Forelimb muscle (tissue), 1 donor: ENCODE results near the gene RLBP1. TPM values are rescaled to one million over a fixed set of nuclear protein-coding genes. Genes with fewer than 3 reads are reported as not detected.

Source experiments
- DNase-seq: peaks from one replicate; pipeline ENCODE4 v3.0.0-alpha.2; 2013; ENCODE audit warnings: low read depth
- polyA plus RNA-seq: library from polyadenylated mRNA; unstranded; fragments of 120-200 nt; gene quantifications from one replicate; pipeline ENCODE4 v1.2.1, GENCODE V29; 2013; ENCODE audit not compliant: insufficient read length

The RLBP1 gene
- polyA plus RNA-seq, 1 donor: 0.28 TPM

DNA sequence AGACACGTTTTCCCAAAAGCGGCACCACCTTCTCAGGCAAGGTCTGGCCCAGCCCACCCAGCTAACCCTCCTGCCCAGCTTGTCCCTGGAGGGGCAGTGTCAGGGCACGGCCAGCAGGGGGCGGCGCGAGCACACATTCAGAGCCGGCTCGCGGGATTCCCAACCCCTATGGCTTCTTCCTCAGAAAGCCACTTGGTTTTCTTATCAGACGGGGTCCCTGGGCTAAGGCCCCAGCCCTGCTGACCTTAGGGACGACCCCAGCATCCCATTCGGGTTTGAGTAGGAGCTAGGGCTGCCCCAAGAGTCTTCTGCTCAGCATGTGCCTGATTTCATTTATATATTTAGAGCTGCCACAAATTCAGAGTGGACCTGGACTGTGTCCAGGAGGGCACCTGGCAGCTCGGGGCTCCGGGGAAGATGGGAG lies 14.5 kb downstream of the RLBP1 start:
- DNase-seq: no peak

- no peak for DNase-seq
These were observed 15.3 kb downstream of the RLBP1 start for GRCh38 chr15:89205991-89206585.

GRCh38 chr15:89203705-89204273 lies 17.6 kb downstream of the RLBP1 start:
- no peak for DNase-seq

GRCh38 chr15:89201465-89202005 lies 19.8 kb downstream of the RLBP1 start:
- no peak for DNase-seq

GRCh38 chr15:89200182-89200581 lies 21.2 kb downstream of the RLBP1 start:
- DNase-seq: no peak

DNA sequence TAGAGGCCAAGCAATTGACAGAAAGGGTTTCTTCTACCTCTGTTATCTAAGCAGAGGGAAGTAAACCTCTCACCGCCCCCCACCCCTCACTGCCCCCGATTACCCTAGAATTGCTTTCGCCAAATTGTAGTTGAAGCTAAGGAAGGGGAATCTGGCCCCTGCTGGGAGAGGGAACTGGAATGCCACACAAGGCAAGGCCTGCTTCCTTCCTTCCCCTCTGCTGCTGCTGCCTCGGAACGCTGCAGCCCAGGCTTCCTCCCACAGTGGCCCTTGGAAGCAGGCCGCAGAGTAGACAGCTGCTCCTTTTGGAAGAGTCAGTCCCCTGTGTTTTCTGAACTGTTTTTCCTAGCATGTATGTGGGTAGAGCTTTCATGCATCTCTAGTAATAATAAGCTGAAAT lies 21.6 kb downstream of the RLBP1 start:
- no peak for DNase-seq

GRCh38 chr15:89198934-89199333 lies 22.4 kb downstream of the RLBP1 start:
- no peak for DNase-seq

DNA sequence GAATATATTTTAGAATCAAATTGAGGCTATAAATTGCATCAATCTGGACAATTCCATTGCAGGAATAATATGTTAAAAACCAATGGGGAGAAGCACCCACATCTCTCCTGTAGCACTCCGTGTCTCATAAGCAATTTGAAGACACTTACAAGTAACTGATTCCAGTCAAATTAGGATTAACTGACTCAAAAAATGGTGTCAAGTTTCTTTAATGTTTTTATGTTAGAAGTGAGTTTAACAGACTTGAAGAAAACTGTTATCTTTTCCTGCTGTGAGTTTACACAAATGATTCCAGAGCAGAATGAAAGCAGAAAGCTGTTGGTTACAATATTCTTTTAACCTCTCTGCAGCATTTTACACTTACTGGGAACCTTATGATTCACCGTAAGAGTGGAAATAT lies 23.2 kb downstream of the RLBP1 start:
- no peak for DNase-seq

DNA sequence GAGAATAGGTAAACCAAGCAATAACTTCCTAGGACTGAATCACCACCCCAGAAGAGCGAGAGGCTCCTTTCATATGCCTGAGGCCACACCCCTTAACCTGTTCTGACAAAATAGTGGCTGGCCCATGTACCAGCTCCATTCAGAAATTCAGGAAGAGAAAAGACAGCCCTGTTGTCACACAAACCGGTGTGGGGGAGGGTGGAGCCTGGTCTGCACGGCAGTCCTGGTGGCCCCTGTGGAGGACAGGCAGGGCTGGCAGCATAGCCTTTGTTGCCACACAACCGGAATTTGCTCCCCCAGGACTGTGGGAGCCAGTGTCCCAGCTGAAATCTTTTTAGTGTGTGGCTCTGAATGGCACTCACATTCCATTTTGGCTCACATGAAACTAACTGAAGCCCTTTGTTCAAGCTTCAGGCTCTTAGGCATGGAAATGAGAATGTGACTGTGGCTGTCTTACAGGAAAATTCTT lies 23.8 kb downstream of the RLBP1 start:
- no peak for DNase-seq

DNA sequence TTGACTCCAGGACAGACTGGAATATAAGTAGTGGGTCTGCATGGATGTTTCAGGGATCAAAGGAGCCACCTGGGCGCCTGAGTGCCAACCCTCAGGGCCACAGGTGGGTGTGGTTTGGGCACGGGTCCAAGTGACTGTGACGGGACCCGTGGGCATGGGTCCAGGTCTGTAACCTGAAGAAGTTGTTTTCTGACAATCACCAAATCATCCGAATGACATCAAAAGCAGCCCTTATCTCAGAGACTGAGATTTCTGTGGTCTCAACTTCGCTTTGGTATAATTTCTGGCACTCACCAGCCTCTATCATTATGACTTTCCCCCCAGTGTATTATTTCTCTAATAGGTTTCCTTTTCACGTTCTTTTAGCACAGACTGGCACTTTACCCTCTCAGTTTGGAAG lies 24.4 kb downstream of the RLBP1 start:
- no peak for DNase-seq

GRCh38 chr15:89196241-89196640 lies 25.1 kb downstream of the RLBP1 start:
- no peak for DNase-seq

DNA sequence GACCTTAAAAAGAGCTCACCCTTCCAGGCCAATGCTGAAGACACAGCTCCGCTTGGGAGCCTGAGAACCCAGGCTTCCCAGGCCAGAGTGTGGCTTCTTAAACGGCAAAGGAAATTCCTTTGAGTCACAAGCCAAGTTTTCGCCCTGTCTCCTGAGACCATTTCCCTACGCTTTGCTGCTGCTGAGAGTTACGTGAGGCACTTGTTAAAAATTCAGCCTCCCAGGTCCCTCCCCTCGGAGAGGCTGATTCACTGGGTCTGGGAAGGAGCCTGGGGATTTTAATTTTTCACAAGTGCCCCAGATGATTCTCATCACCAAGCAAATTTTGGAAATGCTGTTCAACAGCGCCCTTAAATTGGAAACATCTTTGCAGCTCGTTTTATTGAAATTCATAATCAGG lies 25.5 kb downstream of the RLBP1 start:
- no peak for DNase-seq

GRCh38 chr15:89194608-89195007 lies 26.8 kb downstream of the RLBP1 start:
- no peak for DNase-seq

DNA sequence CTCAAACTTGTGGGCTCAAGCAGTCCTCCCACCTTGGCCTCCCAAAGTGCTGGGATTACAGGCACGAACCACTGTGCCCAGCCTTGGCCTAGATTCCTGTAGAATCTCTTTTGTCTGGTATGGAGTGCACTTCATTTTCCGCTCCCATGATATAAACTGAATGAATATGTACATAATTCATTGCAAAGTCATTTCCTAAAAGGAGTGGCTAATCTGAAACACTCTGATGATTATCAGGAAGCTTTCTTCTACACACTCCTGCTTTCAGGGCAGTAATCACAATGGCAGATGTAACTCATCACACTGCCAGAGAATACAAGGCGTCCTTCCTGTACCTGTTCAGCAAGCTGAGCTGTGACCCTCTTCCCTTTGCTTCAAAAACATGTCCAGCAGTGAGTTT lies 28.6 kb downstream of the RLBP1 start:
- DNase-seq: no peak

- no peak for DNase-seq
These were observed 29.2 kb downstream of the RLBP1 start for GRCh38 chr15:89192136-89192535.

DNA sequence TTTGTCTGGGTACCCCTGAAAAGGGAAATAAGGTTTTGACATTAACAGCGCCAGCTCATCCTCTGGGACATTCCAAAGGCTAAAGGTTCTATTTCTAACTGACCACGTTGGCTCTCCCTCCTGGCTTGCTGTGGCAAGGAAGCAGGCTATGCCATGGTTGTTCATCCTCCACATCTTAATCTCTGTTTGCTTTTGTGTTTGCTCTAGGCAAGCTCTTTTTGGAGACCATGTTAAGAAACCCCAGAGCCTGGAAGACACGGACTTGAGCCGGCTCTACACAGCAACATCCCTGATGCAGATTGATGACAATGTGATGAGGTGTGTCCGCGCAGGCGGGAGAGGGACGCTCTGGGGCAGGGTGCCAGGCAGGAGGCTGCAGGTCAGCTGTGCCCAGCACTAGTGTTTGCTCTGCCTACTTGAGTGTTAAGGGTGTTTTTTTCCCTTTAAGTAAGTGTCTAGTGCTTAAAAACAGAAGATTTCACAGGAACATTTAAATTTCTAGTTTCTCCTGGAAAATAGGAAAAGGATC lies 33.3 kb downstream of the RLBP1 start:
- no peak for DNase-seq

GRCh38 chr15:89187301-89187985 lies 33.9 kb downstream of the RLBP1 start:
- no peak for DNase-seq

DNA sequence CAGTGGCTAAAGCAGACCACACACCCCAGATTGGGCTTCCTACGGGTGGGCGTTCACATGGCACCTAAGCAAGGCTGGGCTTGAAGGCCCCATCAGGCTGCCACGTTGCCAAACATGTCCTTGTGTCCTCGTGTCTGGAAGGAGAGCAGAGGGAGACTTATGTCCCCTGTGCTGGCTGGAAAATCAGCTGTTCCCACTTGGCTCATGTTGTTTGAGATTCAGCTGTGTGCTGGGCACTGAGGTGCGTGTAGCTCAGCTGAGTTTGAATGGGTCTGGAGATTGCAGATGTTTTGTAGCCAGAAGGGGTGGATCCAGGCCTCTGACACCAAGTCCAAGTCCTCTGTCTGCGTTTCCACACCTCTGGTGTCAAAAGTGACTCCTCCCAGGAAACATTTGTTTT lies 34.6 kb downstream of the RLBP1 start:
- DNase-seq: no peak

DNA sequence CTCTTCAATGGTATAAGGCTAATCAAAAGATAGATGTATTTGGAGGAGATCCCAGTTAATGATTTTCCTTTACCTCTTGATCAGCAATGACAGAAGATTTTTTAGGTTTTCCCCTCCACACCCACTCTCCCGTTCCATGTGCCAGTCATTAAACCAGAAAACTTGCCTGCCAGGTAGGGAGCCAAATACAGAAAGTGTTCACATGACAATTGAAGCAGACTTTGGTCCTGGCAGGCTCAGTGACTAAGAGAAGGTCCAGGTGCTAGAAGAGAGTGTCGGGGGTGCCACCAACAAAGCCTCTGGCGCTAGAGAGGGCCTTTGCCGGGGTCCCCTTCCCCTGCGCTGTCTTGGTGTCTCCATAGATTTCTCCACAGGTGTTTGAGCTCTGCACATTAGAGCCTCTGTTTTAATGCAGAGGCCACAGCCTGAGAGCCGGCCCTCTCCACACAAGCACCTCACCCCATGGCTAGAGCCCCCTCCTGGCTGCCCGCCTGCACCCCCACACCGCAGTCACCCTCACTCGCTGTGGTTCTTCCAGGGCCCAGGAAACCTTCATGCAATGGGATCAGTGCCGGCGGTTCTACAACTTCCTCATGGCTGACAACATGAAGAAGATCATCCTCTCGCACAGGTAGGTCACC lies 36.4 kb downstream of the RLBP1 start:
- no peak for DNase-seq

DNA sequence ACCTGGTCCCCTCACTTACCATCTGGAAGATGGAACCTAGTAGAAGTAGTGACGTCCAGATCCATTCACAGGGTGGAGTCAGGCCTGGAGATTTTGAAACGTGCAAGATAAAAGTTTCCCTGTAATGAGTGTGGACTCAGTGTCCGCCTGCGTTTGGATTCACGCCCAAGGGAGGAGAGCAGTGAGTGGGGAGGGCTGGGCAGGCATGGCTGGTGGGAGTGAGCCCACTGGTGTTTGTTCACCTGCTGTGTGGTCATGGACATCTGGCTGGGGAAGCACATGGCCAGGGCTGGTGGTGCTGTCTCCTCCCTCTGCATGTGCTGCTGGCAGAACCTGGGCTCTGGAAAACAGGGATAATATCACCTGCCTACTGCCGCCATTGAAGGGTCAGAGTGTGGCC lies 37.0 kb downstream of the RLBP1 start:
- no peak for DNase-seq

GRCh38 chr15:89179966-89180875 lies 41.2 kb downstream of the RLBP1 start:
- no peak for DNase-seq
